GM19193 (cell line): Measurements from ENCODE around the gene TMEM109.

Experiments used
- POLR2A ChIP-seq: IDR thresholded peaks from 4 replicates; pipeline ENCODE4 v1.6.1; 2011; ENCODE audit not compliant: insufficient read depth, insufficient read length; ENCODE audit errors: extremely low read depth

The TMEM109 gene

DNA sequence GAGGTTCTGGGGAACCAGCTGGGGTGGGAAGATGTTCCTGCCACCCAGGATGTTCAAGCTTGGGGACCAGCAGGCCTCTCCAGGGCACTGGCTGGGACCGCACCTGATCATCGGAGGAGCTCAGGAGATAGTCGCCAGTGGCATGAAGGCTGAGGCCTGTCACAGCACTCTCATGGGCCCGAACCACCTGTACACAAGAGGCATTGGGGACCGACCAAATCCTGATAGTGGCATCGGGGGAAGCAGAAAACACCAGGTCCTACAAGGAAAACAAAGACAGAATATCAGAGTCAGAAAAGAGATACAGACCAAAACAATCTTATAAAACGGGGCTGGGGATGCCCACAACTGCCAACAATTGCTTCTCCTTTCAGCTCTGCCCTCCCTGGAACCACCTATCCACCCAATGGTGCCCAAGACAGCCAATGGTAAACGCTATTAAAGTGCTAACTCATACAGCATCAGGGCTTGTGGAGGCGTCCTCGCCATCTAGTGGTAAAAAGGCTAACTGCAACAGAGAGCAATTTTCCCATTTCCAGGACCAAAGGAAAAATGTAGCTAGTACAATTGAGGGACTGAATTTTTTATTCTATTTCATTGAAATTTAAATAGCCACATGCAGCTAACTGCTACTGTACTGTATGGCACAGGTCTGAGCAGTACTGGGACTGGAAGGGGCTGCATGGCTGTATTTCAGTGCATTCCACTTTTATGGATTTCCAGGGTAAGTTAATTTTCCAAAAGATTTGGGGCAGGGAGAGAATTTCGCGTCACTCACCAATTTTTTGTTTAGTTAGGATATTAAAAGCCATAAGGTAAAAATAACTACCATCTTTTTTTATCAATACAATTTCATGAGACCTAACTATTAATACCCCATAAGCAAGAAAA is 14.7 kb upstream of the TMEM109 start:
- no peak for TF ChIP-seq POLR2A

DNA sequence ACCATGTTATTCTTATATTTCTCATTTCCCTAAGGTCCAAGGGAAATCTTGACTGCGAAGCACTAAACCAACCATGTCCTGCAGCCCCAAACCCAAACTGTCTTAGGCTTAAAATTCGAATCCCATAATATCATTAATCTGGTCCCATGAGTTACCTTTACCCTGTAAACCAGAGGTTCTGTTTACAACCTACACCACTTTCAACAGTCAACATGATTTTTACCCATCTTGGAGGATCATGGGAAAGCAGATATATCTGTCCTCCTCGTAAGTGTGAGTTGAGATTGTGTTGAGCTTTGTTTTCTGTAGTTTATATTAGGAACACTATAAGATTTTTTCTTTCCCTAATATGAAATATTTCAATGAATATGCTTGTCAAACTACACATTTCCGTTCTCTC is 14.0 kb upstream of the TMEM109 start:
- no peak for TF ChIP-seq POLR2A

DNA sequence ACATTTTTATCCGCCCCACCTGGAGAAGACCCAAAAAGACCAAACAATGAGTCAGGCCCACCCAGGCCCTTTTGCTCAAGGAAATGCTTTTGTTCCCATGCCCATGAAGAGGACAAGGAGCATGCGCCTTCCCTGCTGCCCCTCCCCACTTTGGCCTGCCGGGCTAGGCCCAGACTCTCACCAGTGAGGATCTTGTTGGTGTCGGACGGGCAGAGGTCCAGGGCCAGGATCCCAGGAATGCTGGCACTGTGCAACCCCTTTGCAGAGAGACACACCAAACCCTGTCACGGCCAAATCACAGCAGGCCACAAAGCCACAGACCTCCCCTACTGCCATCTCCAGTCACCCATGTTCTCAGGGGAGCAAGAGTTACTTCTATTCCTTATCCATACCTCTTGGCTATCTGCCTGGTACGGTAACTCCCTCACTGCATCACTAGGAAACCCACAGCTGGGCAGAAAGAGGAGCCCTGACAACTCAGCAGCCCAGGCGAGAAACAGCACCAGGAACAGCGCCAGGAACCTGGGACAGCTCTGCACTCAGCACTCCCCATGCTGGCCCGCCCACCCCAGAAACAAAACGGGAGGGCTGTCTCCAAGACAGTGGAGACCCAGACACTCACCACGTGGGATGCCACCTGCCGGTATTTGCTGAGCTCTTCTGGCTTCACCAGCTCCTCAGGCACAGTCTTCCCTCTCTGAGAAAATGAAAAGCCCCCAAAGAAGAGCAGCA is 13.1 kb upstream of the TMEM109 start:
- no peak for TF ChIP-seq POLR2A

DNA sequence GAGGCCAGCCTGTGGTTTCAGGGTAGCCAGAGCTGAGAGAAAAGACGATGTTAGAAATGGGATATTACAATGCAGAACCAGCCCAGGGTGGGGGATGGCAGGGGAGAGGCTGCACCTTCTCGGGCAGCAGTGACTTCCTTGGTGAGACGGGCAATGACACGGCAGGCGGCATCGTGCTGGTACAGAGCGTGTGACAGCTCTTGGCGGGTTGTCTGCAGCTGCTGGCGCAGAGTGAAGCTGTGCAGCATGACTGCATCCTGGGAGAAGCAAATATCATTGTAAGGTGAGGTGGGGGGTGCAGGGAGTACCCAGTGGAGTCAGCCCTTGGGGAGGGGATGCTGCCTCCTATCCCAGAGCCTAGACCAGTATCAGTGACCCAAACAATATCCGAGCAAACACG is 11.3 kb upstream of the TMEM109 start:
- TF ChIP-seq POLR2A: no peak

DNA sequence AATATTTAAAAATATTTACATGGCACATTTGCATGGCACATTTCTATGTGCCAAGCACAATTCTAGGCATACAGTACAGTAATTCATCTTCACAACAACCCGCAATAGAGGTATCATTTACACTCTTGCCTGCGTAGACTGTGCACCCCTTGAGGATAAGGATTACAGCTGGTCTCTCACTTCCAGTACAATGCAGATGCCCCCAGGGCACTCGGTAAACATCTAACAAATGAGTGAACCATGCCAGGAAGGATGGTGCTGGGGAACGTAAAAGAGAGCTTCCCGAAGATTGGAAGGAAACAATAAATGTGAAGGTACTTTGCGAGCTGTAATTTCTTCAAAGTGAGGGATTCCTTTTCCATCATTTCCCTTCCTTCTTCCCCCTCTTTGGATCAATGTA is 8.9 kb upstream of the TMEM109 start:
- TF ChIP-seq POLR2A: no peak

DNA sequence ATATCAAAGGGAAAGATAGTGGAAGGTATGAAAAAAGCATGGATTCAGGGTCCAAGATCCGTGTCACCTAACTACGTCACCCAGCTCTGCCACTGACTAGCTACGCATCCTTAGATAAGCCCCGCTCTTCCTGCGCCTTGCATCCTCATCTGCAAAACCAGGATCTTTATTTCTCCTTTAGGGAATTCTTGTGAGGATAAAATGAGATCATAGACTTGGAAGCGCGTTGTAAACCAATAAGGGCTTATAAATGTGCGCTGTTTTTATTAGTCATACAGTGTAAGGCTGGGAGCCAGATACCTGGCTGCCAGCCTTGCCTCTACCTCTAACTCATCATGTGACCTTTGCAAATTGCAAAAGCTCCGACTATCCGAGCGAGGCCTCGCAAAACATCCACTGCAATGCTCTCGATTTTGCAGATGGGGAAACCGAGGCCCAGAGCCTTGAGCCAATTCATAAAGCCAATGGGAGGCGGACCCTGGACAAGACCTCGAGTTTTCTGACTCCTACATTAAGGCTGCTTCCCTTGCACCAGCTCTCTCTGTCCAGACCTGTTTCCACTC is 8.3 kb upstream of the TMEM109 start:
- no peak for TF ChIP-seq POLR2A

DNA sequence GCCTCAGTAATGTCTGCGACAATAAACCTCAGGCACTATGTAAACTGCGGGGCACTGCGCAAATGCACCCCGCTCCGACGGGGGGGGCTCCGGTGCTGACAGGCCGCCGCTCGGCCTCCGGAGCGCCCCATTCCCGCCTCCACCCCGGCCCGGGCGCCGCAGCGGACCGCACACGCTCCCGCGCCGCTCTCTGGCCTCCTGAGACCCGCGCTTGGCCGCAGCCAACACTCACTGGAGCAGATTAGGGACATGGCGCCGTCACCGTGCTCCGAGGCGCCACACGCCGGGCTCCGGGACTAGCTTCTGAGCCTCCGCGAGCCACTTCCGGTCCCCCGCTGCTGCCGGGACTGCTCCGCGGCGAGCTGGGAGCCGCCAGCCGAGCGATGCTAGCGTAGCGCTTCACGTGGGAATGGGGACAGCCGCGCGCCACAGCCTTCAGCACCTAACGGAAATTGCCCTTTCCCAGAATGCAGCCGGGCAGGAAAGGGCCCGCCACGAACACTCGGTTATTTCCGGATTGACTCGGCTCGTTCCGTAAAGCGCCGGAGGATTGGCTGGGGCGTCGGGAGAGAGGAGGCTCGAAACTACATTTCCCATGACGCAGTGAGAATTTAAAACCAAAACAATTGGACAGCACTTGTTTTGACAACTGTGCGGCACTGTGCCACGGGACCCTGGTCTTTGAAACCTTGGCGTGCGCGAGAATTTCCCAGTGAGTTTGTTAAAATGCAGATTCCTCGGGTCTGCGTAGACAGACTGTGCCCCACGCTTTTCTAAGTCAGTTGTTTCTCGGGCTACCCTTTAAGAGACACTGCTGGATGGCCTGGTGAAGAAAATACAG is 7.6 kb upstream of the TMEM109 start, which contains the start of gene PRPF19:
TSS of gene PRPF19 (minus strand) at position 454 of the 841 bp plus-strand sequence. CDS start at position 251, 203 bp downstream.
- peak; percentile 95 for TF ChIP-seq POLR2A

DNA sequence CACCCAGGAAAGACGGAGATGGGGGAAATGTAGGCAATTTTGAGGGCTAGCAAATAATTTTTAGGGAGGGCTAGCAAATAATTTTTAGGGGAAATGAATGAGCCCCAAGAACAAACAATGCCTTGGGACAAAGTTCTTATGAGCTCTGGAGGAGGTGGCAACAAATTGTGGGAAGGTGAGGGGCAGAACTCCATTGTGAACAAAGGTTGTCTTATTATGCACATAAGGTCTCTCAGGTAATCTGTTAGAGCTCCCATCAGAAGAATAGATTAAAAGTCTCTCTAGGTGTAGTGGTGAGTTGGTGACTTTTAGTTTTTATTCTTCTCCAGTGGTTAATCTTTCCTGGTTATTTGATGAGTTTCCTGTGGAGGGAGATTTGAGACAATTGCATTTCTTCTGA is 5.2 kb upstream of the TMEM109 start:
- no peak for TF ChIP-seq POLR2A

DNA sequence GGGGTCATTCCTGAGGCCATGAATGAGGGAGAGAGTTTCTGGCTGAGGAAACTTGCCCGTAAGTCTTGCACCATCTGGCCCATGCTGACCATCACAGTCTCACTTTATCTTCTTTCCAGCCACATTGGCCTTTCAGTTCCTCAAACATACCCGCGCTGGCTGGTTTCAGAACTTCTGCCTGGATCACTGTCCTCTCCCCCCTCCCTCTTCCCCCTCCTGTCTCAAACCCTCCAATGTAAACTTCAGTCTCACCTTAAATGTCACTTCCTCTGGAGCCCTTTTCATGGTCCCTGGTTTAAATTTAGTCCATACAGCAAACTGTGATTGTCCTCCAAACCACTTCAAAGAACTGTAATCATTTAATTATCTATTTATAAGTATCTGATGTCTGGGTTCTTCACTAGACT is 3.7 kb upstream of the TMEM109 start:
- TF ChIP-seq POLR2A: no peak

DNA sequence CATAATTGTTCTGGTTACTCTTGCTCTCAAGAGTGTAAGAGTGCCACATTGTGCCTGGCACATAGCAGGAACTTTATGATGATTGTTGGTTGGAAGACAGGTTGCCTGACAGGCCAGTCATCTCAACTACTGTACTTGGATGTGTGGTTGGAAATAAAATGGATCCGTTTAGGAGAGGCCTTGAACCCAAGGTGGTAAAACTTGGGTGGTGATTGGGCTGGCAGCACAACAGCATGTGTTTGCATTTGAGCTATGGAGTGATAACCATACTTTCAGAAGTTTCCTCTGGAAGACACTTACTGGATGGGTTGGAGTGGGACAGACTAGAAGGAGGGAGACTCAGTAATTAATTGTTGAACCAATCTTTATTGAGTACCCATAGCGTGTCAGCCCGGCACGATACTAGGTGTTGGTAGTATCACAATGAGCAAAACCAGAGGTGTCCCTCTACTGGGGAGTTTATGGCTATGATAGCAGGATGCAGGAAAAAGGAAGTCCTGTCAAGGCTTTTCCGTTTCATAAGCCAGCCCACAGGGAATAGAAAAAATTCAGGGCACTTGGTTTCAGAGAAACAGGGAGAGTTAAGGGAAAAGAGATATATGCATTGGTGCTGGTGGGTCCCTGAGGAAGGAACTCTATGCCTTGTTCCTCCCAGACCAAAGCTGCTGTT is 3.1 kb upstream of the TMEM109 start:
- no peak for TF ChIP-seq POLR2A

DNA sequence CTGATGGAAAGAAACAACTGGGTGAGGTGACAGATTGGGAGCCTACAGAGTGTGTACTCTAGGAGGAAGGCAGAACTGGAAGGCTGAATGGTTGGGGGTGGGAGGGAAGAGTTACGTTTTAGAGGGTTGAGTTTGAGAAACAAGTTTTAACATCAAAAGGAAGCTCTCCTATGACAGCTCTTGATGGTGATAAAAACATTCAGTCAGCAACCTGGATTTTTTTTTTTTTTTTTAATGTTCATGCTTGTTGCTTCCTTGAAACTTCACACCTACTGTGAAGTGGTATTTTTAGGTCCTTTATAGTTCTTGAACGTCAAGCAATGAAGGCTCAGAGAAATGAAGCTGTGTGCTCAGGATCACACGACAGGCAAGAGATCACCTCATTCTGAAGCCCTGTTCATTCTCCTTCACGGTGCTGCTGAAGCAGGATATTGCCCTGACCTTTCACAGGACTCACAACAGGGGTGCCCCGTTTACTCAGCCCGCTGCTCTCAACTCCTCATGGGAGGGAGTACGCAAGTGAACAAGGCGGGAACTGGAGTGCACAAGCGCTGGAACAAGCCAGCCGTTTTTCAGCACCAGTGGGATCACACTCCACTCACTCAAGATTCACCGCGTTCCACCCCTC is 1.6 kb upstream of the TMEM109 start:
- no peak for TF ChIP-seq POLR2A

DNA sequence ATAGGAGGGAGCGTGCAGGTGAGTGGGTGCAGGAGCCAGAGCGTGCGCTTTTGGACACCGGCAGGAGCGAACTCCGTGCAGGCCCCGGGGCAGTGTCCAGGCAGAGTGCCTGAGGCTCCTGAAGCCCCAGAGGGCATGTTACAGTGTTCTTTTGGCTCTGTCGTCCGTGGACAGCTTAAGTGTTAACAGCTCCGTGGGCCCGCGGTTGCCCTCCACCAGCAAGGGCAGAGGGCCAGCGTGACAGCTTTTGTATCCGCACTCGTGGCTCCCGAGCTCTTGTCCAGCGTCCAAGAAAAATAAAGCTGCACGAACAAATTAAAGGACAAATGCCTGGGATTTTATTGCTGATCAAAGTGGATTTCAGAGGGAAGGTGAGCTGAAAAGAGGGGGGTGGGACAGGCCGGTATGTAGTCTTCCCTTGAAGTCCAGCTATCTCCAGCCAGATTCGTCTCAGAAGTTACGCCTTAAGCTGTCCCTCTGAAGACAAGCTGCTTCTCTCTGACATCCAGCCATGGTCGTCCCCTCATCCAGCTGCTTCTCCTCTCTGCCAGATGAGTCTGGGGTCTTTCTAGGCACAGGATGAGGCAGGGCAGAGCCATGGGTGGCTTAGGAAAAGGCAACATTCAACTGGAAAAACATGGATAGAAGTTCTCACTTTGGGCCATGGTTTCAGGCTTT is 968 bp upstream of the TMEM109 start:
- no peak for TF ChIP-seq POLR2A

DNA sequence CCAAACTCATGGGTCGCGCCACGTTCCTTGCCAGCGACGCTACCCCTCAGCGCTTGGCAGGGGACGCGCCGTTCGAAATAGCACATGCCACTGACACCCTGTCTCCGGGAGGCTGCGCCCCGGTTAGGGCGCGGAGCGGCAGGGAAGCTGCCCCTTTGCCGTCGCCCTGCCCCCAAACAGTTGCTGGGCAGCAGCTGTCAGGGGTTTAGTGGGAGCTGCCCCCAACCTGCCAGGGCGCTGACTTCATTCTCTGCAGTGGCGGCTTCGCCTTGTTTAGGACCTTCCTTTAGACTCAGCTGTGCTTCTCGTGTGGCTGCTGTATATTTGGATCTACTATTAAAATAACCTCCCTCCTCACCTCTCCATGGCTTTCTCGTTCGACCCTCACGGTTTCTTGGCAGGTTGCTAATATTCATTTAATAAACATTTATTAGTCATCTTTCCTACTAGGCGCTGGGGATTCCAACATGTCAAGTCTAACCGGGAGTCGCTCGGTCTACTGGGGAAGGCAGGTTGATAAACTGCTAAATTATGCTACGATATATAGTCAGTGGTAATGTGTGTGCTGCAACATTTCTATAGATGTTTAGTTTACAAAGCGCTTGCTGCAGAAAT is 782 bp downstream of the TMEM109 start:
- no peak for TF ChIP-seq POLR2A
